ENCODE data around the gene CCKAR. TPM values are rescaled to one million over a fixed set of nuclear protein-coding genes. Genes with fewer than 3 reads are reported as not detected.

The CCKAR gene
- total and polyA plus RNA-seq, 2 of the 8 experiments (the other 6 are each of a cell fraction or from before 2014, with no cell fraction given): not detected

GRCh38 chr4:26520728-26521450 is 30.6 kb upstream of the CCKAR start (continued):
- TF ChIP-seq, protein P1, sequence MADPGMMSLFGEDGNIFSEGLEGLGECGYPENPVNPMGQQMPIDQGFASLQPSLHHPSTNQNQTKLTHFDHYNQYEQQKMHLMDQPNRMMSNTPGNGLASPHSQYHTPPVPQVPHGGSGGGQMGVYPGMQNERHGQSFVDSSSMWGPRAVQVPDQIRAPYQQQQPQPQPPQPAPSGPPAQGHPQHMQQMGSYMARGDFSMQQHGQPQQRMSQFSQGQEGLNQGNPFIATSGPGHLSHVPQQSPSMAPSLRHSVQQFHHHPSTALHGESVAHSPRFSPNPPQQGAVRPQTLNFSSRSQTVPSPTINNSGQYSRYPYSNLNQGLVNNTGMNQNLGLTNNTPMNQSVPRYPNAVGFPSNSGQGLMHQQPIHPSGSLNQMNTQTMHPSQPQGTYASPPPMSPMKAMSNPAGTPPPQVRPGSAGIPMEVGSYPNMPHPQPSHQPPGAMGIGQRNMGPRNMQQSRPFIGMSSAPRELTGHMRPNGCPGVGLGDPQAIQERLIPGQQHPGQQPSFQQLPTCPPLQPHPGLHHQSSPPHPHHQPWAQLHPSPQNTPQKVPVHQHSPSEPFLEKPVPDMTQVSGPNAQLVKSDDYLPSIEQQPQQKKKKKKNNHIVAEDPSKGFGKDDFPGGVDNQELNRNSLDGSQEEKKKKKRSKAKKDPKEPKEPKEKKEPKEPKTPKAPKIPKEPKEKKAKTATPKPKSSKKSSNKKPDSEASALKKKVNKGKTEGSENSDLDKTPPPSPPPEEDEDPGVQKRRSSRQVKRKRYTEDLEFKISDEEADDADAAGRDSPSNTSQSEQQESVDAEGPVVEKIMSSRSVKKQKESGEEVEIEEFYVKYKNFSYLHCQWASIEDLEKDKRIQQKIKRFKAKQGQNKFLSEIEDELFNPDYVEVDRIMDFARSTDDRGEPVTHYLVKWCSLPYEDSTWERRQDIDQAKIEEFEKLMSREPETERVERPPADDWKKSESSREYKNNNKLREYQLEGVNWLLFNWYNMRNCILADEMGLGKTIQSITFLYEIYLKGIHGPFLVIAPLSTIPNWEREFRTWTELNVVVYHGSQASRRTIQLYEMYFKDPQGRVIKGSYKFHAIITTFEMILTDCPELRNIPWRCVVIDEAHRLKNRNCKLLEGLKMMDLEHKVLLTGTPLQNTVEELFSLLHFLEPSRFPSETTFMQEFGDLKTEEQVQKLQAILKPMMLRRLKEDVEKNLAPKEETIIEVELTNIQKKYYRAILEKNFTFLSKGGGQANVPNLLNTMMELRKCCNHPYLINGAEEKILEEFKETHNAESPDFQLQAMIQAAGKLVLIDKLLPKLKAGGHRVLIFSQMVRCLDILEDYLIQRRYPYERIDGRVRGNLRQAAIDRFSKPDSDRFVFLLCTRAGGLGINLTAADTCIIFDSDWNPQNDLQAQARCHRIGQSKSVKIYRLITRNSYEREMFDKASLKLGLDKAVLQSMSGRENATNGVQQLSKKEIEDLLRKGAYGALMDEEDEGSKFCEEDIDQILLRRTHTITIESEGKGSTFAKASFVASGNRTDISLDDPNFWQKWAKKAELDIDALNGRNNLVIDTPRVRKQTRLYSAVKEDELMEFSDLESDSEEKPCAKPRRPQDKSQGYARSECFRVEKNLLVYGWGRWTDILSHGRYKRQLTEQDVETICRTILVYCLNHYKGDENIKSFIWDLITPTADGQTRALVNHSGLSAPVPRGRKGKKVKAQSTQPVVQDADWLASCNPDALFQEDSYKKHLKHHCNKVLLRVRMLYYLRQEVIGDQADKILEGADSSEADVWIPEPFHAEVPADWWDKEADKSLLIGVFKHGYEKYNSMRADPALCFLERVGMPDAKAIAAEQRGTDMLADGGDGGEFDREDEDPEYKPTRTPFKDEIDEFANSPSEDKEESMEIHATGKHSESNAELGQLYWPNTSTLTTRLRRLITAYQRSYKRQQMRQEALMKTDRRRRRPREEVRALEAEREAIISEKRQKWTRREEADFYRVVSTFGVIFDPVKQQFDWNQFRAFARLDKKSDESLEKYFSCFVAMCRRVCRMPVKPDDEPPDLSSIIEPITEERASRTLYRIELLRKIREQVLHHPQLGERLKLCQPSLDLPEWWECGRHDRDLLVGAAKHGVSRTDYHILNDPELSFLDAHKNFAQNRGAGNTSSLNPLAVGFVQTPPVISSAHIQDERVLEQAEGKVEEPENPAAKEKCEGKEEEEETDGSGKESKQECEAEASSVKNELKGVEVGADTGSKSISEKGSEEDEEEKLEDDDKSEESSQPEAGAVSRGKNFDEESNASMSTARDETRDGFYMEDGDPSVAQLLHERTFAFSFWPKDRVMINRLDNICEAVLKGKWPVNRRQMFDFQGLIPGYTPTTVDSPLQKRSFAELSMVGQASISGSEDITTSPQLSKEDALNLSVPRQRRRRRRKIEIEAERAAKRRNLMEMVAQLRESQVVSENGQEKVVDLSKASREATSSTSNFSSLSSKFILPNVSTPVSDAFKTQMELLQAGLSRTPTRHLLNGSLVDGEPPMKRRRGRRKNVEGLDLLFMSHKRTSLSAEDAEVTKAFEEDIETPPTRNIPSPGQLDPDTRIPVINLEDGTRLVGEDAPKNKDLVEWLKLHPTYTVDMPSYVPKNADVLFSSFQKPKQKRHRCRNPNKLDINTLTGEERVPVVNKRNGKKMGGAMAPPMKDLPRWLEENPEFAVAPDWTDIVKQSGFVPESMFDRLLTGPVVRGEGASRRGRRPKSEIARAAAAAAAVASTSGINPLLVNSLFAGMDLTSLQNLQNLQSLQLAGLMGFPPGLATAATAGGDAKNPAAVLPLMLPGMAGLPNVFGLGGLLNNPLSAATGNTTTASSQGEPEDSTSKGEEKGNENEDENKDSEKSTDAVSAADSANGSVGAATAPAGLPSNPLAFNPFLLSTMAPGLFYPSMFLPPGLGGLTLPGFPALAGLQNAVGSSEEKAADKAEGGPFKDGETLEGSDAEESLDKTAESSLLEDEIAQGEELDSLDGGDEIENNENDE (IDR thresholded peaks at IDR 0.05; ENCODE audit: insufficient replicate concordance, low read length): no peak
- TF ChIP-seq EP300 (IDR thresholded peaks at IDR 0.05; ENCODE audit: borderline replicate concordance in 1 of 2, low read depth in 2 of 2, low read length in 2 of 2): no peak
- TF ChIP-seq KDM1A (IDR thresholded peaks at IDR 0.05; ENCODE audit: borderline replicate concordance, low read length): no peak
- no peak for TF ChIP-seq ZNF274 (IDR thresholded peaks at IDR 0.05; ENCODE audit: borderline replicate concordance, extremely low read depth, low read length)
- no peak for TF ChIP-seq RNF2 (IDR thresholded peaks at IDR 0.05; ENCODE audit: borderline replicate concordance, low read depth, low read length, missing control alignments, poor library complexity, severe bottlenecking)
- TF ChIP-seq FOSL1 (IDR thresholded peaks at IDR 0.05; ENCODE audit: insufficient read depth, low read depth, low read length): no peak
